PFSK-1 (cell line): Measurements from ENCODE around the gene BZW1. TPM values are rescaled to one million over a fixed set of nuclear protein-coding genes. Genes with fewer than 3 reads are reported as not detected.

ENCODE experiments used
- FOXP2 ChIP-seq: optimal IDR thresholded peaks from 2 replicates; pipeline ENCODE3; 2011; ENCODE audit warnings: borderline replicate concordance, control low read depth, inconsistent platforms; ENCODE audit not compliant: insufficient read depth; ENCODE audit errors: extremely low read length, extremely low read depth
- POLR2AphosphoS5 ChIP-seq: IDR thresholded peaks from 2 replicates; pipeline ENCODE4 v1.6.1; 2012; ENCODE audit warnings: low read depth, mild to moderate bottlenecking, control low read depth, low read length, moderate library complexity
- SIN3A ChIP-seq: IDR thresholded peaks from 2 replicates; pipeline ENCODE4 v1.6.1; 2012; ENCODE audit warnings: mild to moderate bottlenecking, low read length, moderate library complexity, borderline replicate concordance; ENCODE audit not compliant: insufficient read depth
- TAF1 ChIP-seq: IDR thresholded peaks from 2 replicates; pipeline ENCODE4 v1.6.1; 2012; ENCODE audit warnings: low read length, control low read depth, borderline replicate concordance; ENCODE audit not compliant: insufficient read depth
- polyA plus RNA-seq: library from polyadenylated mRNA; unstranded; fragments of >200 nt; gene quantifications from one replicate; pipeline ENCODE4 v1.2.1, GENCODE V29; 2012; ENCODE audit warnings: low read depth, missing spikeins; ENCODE audit not compliant: insufficient read length
- TF ChIP-seq, protein P1 (sequence below), 2 experiments: IDR thresholded peaks; 2 replicates each; pipeline versions ENCODE4 v1.6.1 to v1.8.0; 2011 to 2012; ENCODE audit warnings: low read depth in 2 of 2, low read length in 2 of 2, control low read depth in 1 of 2, inconsistent platforms in 1 of 2, mild to moderate bottlenecking in 1 of 2, moderate library complexity in 1 of 2; ENCODE audit not compliant: insufficient read depth in 1 of 2

BZW1 gene
- 184 TPM for polyA plus RNA-seq

DNA sequence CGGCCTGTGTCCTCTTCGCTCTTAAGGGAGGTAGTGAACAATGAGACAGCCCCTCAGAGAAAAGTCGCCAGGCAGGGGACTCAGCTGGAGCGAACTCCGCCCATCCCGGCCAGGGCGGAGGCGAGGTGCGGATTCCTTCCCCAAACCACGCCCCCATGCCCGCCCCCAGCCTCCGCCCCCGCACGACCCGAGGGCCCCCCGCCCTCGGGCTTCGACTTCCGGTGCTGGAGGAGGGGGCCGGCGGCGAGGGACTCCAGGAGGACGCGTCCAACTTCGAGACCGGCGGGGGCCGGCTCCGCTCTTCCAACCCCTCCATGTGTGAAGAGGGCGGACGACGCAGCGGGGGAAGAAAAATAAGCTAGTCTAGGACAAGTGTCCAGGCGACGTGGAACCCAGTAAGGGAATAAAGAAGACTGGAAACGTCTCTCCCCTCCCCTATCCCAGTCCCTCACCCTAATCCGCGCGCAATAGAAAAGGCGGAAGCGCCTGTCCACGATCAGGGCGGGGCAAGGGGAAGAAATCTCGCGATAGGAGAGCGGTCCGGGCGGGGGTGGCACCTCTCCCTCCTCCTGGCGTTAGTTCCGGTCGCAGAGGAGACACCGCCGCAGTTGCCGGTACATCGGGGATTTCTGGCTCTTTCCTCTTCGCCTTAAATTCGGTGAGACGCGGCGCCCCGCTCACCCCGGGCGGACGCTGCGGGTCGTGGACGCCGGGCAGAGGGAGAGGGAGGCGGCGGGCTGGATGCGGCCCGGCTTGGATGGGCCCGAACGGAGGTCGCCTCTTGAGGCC is at the start of gene BZW1:
Gene BZW1 (plus strand): TSS at position 578 of the 789 bp plus-strand sequence. CDS start 1,308 bp downstream, outside the sequence.
- TF ChIP-seq SIN3A (no peak; the same call in 1 of the 2 replicates), FOXP2 (peak; percentile 29), TAF1 (peak; percentile 86), POLR2AphosphoS5 (peak; percentile 77)
- TF ChIP-seq, protein P1, sequence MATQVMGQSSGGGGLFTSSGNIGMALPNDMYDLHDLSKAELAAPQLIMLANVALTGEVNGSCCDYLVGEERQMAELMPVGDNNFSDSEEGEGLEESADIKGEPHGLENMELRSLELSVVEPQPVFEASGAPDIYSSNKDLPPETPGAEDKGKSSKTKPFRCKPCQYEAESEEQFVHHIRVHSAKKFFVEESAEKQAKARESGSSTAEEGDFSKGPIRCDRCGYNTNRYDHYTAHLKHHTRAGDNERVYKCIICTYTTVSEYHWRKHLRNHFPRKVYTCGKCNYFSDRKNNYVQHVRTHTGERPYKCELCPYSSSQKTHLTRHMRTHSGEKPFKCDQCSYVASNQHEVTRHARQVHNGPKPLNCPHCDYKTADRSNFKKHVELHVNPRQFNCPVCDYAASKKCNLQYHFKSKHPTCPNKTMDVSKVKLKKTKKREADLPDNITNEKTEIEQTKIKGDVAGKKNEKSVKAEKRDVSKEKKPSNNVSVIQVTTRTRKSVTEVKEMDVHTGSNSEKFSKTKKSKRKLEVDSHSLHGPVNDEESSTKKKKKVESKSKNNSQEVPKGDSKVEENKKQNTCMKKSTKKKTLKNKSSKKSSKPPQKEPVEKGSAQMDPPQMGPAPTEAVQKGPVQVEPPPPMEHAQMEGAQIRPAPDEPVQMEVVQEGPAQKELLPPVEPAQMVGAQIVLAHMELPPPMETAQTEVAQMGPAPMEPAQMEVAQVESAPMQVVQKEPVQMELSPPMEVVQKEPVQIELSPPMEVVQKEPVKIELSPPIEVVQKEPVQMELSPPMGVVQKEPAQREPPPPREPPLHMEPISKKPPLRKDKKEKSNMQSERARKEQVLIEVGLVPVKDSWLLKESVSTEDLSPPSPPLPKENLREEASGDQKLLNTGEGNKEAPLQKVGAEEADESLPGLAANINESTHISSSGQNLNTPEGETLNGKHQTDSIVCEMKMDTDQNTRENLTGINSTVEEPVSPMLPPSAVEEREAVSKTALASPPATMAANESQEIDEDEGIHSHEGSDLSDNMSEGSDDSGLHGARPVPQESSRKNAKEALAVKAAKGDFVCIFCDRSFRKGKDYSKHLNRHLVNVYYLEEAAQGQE (IDR thresholded peaks at IDR 0.05; ENCODE audit: insufficient read depth in 1 of 2, low read depth in 2 of 2, low read length in 2 of 2), result no peak

GRCh38 chr2:200762127-200762526 is 49.6 kb upstream of the BZW1 start:
- TF ChIP-seq TAF1 (no peak), SIN3A (no peak), FOXP2 (no peak), POLR2AphosphoS5 (no peak)
- TF ChIP-seq, protein P1 (IDR thresholded peaks at IDR 0.05; ENCODE audit: insufficient read depth in 1 of 2, low read depth in 2 of 2, low read length in 2 of 2), result no peak

GRCh38 chr2:200763422-200763821 is 48.3 kb upstream of the BZW1 start:
- no peak for TF ChIP-seq SIN3A
- TF ChIP-seq FOXP2, result no peak
- TF ChIP-seq, protein P1 (IDR thresholded peaks at IDR 0.05; ENCODE audit: insufficient read depth in 1 of 2, low read depth in 2 of 2, low read length in 2 of 2), result no peak
- TF ChIP-seq POLR2AphosphoS5, result no peak
- TF ChIP-seq TAF1, result no peak

DNA sequence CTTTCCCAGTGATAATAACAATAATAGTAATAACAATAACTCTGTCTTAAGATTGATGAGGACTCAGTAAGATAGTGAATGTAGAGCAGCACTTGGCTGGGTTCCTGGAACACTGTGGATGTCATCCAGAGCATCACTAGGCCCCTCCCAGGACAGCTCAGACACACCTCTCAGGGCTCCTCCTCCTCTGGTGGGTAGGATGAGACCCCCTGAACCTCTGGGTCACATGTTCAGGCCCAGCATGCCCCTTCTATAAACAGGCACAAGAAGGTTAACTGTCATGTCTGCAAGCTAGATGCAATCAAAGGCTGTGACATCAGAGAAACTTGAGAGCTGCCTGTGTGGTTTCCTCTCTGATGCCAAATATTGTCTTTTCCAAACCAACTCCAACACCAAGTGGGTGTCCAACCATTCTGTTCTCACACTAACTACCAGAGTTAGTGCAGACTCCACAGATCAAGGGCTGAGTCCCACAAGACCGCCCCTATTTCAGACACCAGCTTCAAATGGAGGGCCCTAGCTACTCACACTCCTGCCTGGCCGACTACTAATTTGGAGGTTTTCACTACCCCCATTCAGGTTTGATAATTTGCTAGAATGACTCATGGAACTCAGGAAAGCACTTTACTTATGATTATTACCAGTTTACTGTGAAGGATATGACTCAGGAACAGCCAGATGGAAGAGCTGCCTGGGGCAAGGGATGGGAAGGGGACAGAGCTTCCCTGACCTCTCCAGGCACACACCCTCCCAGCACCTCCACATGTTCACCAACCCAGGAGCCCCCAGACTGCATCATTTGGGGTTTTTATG is 46.4 kb upstream of the BZW1 start:
- no peak for TF ChIP-seq FOXP2
- TF ChIP-seq POLR2AphosphoS5, result peak; percentile 50; the same call in 1 of the 2 replicates
- TF ChIP-seq SIN3A, result peak; percentile 84; the same call in 1 of the 2 replicates
- TF ChIP-seq, protein P1 (IDR thresholded peaks at IDR 0.05; ENCODE audit: insufficient read depth in 1 of 2, low read depth in 2 of 2, low read length in 2 of 2), result peak in 1 of 2 experiments; percentile 43; a peak in 1 of 4 replicates
- peak; percentile 73; the same call in 1 of the 2 replicates for TF ChIP-seq TAF1
